ENCODE results near the gene RAC3. TPM values are rescaled to one million over a fixed set of nuclear protein-coding genes. Genes with fewer than 3 reads are reported as not detected.

RAC3 gene
- total RNA-seq, 4 donors from 2014 or later: 11.8 to 23.8 (median 14.4) TPM

DNA sequence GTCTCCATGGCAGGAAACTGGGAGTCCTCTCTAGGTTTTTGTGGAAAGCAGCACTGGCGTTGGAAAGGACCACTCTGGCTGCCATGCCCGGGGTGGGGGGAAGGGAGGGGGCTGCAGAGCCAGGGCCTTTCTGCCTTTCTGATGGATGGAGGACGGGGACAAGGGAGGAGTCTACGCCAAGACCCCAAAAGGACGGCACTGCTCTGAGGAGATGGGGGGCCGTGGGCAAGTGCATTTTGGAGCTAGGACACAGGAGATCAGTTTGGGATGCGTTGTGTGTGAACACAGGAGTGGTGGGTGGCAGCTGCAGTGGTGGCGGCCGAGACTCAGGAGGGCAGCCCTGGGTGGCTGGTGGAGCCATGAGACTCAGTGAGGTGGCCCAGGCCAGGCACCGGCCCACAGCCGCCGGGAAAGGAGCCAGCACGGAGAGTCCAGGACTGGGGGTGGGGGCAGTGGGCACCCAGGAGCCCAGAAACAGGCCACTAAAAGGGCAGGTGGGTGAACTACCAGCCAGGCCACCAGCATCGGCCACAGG, 10.8 kb upstream of the RAC3 start:
- H3K27me3 ChIP-seq: no peaks in the 10 kb centered on the region
- DNase-seq: no peak
- H3K4me3 ChIP-seq (replicated peaks in 1 of 3): no peak overlapping the region
- H3K4me1 ChIP-seq: peaks cover 23 to 24% of the 10 kb centered on the region in 2 donors
- intact Hi-C loops (cut with DNase I): loop anchor here (2.0 kb wide), 1 partner anchor 62 kb away; no protein-coding TSS in a partner anchor
- WGBS, 2 donors: 77 to 79% methylated on average over 13 to 14 of the region's 14 CpGs
- no peak overlapping the region for H3K27ac ChIP-seq
- no peaks in the 10 kb centered on the region for H3K9me3 ChIP-seq
- TF ChIP-seq, protein P1, sequence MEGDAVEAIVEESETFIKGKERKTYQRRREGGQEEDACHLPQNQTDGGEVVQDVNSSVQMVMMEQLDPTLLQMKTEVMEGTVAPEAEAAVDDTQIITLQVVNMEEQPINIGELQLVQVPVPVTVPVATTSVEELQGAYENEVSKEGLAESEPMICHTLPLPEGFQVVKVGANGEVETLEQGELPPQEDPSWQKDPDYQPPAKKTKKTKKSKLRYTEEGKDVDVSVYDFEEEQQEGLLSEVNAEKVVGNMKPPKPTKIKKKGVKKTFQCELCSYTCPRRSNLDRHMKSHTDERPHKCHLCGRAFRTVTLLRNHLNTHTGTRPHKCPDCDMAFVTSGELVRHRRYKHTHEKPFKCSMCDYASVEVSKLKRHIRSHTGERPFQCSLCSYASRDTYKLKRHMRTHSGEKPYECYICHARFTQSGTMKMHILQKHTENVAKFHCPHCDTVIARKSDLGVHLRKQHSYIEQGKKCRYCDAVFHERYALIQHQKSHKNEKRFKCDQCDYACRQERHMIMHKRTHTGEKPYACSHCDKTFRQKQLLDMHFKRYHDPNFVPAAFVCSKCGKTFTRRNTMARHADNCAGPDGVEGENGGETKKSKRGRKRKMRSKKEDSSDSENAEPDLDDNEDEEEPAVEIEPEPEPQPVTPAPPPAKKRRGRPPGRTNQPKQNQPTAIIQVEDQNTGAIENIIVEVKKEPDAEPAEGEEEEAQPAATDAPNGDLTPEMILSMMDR (IDR thresholded peaks at IDR 0.05): no peak
- no peak for TF ChIP-seq POLR2A (IDR thresholded peaks at IDR 0.05)
- no peaks in the 10 kb centered on the region for H3K36me3 ChIP-seq

GRCh38 chr17:82021107-82021899, 10.2 kb upstream of the RAC3 start:
- peak; percentile 82 to 83 for DNase-seq
- H3K4me3 ChIP-seq (replicated peaks in 1 of 3): peak overlapping the region in 1 of 3 donors; percentile 95
- intact Hi-C loops (cut with DNase I): loop anchor here (2.0 kb wide), 1 partner anchor 63 kb away; no protein-coding TSS in a partner anchor

DNA sequence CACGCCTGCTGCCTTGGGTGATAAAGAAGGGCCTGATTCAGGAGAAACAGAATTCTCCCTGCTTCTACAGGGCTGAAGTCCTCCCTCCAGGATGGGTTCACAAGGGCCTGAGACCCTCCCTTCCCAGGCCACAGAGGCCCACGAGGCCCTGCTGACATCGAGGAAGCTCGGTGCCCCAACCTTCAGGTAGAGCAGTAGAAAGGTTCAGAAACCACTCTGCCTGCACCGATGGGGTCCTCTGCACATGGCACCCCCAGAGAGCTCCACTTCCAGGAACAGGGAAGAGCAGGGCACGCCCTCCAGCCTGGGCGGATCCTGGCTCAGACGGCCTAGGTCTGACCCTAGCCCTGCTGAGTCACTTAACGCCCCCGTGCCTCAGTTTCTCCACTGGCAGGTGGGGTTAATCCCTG, 9.6 kb upstream of the RAC3 start:
- Histone ChIP-seq H3K4me1 (peaks cover 23 to 24% of the 10 kb centered on the region in 2 donors), H3K9me3 (no peaks in the 10 kb centered on the region), H3K36me3 (no peaks in the 10 kb centered on the region), H3K4me3 (replicated peaks in 1 of 3) (peak overlapping the region in 2 of 3 donors; percentile 76 to 95), H3K27me3 (no peaks in the 10 kb centered on the region), H3K27ac (no peak overlapping the region)
- 12 to 19% methylated on average over 5 to 9 of the region's 10 CpGs for WGBS, 2 donors
- TF ChIP-seq, protein P1 (IDR thresholded peaks at IDR 0.05): no peak
- TF ChIP-seq POLR2A (IDR thresholded peaks at IDR 0.05): no peak
- DNase-seq: no peak
- intact Hi-C loops (cut with DNase I): loop anchor here (2.0 kb wide), 1 partner anchor 63 kb away; no protein-coding TSS in a partner anchor

More at GRCh38 chr17:82021107-82021899, 10.2 kb upstream of the RAC3 start:
- H3K27me3 ChIP-seq: no peaks in the 10 kb centered on the region
- H3K27ac ChIP-seq: no peak overlapping the region
- no peaks in the 10 kb centered on the region for H3K9me3 ChIP-seq
- TF ChIP-seq POLR2A (IDR thresholded peaks at IDR 0.05): no peak
- TF ChIP-seq, protein P1 (IDR thresholded peaks at IDR 0.05): peak; percentile 19 to 89 (median 74)
- H3K4me1 ChIP-seq: peaks cover 23 to 24% of the 10 kb centered on the region in 2 donors
- WGBS, 2 donors: 39 to 50% methylated on average over 22 to 24 of the region's 25 CpGs
- no peaks in the 10 kb centered on the region for H3K36me3 ChIP-seq

- Histone ChIP-seq H3K27ac (peak within 1 kb of the TSS in 1 of 3 donors; percentile 65), H3K4me3 (replicated peaks in 1 of 3) (peak within 1 kb of the TSS; percentile 76 to 95 (median 85)), H3K36me3 (no peaks in the 10 kb centered on the region), H3K27me3 (no peaks in the 10 kb centered on the region), H3K4me1 (peaks cover 23 to 24% of the 10 kb centered on the region in 2 donors), H3K9me3 (no peaks in the 10 kb centered on the region)
- no peak for DNase-seq
- peak in 1 of 2 donors; percentile 32 for TF ChIP-seq POLR2A (IDR thresholded peaks at IDR 0.05)
- TF ChIP-seq, protein P1 (IDR thresholded peaks at IDR 0.05): no peak
- WGBS, 2 donors: 0 to 2% methylated on average over 3 to 16 of the region's 64 CpGs
- intact Hi-C loops (cut with DNase I): no loop called here
Measured at GRCh38 chr17:82022310-82022980, 9.0 kb upstream of the RAC3 start, which contains the start of gene CENPX. CENPX (minus strand) TSS chr17:82022878; CDS start chr17:82022861, 17 bp downstream.
